Measurements from ENCODE around the gene ARHGEF12.

Gene ARHGEF12

GRCh38 chr11:120363436-120363835 lies 27.2 kb downstream of the ARHGEF12 start:
- no peak for TF ChIP-seq CTCF (IDR thresholded peaks at IDR 0.05; ENCODE audit: poor library complexity, severe bottlenecking)
- no peaks in the 10 kb centered on the region for H3K36me3 ChIP-seq (ENCODE audit: low read depth)
- peaks cover 7% of the 10 kb centered on the region for H3K4me1 ChIP-seq (ENCODE audit: insufficient read depth, poor library complexity, severe bottlenecking)
- H3K9me3 ChIP-seq (ENCODE audit: severe bottlenecking): no peaks in the 10 kb centered on the region
- no peaks in the 10 kb centered on the region for H3K27me3 ChIP-seq (ENCODE audit: insufficient read depth, poor library complexity, severe bottlenecking)
- no peak overlapping the region for H3K27ac ChIP-seq (ENCODE audit: poor library complexity, severe bottlenecking)
- no peak overlapping the region for H3K4me3 ChIP-seq (ENCODE audit: severe bottlenecking)
- no peak for DNase-seq (ENCODE audit: low spot score)
- no peak for ATAC-seq (ENCODE audit: low read depth)

GRCh38 chr11:120365512-120365911 lies 29.3 kb downstream of the ARHGEF12 start:
- no peaks in the 10 kb centered on the region for H3K27me3 ChIP-seq (ENCODE audit: insufficient read depth, poor library complexity, severe bottlenecking)
- H3K4me3 ChIP-seq (ENCODE audit: severe bottlenecking): no peak overlapping the region
- ATAC-seq (ENCODE audit: low read depth): no peak
- H3K27ac ChIP-seq (ENCODE audit: poor library complexity, severe bottlenecking): no peak overlapping the region
- H3K36me3 ChIP-seq (ENCODE audit: low read depth): no peaks in the 10 kb centered on the region
- DNase-seq (ENCODE audit: low spot score): no peak
- TF ChIP-seq CTCF (IDR thresholded peaks at IDR 0.05; ENCODE audit: poor library complexity, severe bottlenecking): no peak
- no peaks in the 10 kb centered on the region for H3K9me3 ChIP-seq (ENCODE audit: severe bottlenecking)
- H3K4me1 ChIP-seq (ENCODE audit: insufficient read depth, poor library complexity, severe bottlenecking): peaks cover 7% of the 10 kb centered on the region

- Histone ChIP-seq H3K9me3 (ENCODE audit: severe bottlenecking) (no peaks in the 10 kb centered on the region), H3K27ac (ENCODE audit: poor library complexity, severe bottlenecking) (no peak overlapping the region), H3K4me3 (ENCODE audit: severe bottlenecking) (no peak overlapping the region), H3K27me3 (ENCODE audit: insufficient read depth, poor library complexity, severe bottlenecking) (no peaks in the 10 kb centered on the region), H3K4me1 (ENCODE audit: insufficient read depth, poor library complexity, severe bottlenecking) (peaks cover 18% of the 10 kb centered on the region), H3K36me3 (ENCODE audit: low read depth) (no peaks in the 10 kb centered on the region)
- DNase-seq (ENCODE audit: low spot score) (no peak), ATAC-seq (ENCODE audit: low read depth) (no peak)
- TF ChIP-seq CTCF (IDR thresholded peaks at IDR 0.05; ENCODE audit: poor library complexity, severe bottlenecking): no peak
Observed at GRCh38 chr11:120372296-120372695, 36.1 kb downstream of the ARHGEF12 start.

- H3K27me3 ChIP-seq (ENCODE audit: insufficient read depth, poor library complexity, severe bottlenecking): no peaks in the 10 kb centered on the region
- ATAC-seq (ENCODE audit: low read depth): no peak
- H3K4me1 ChIP-seq (ENCODE audit: insufficient read depth, poor library complexity, severe bottlenecking): peaks cover 35% of the 10 kb centered on the region
- no peak for TF ChIP-seq CTCF (IDR thresholded peaks at IDR 0.05; ENCODE audit: poor library complexity, severe bottlenecking)
- peaks cover 5% of the 10 kb centered on the region for H3K9me3 ChIP-seq (ENCODE audit: severe bottlenecking)
- H3K27ac ChIP-seq (ENCODE audit: poor library complexity, severe bottlenecking): no peak overlapping the region
- no peak overlapping the region for H3K4me3 ChIP-seq (ENCODE audit: severe bottlenecking)
- DNase-seq (ENCODE audit: low spot score): no peak
- no peaks in the 10 kb centered on the region for H3K36me3 ChIP-seq (ENCODE audit: low read depth)
Observed at GRCh38 chr11:120375076-120375475, 38.9 kb downstream of the ARHGEF12 start.

GRCh38 chr11:120376547-120377182 lies 40.5 kb downstream of the ARHGEF12 start:
- Histone ChIP-seq H3K27ac (ENCODE audit: poor library complexity, severe bottlenecking) (no peak overlapping the region), H3K4me1 (ENCODE audit: insufficient read depth, poor library complexity, severe bottlenecking) (peaks cover 36% of the 10 kb centered on the region), H3K36me3 (ENCODE audit: low read depth) (no peaks in the 10 kb centered on the region), H3K27me3 (ENCODE audit: insufficient read depth, poor library complexity, severe bottlenecking) (no peaks in the 10 kb centered on the region), H3K9me3 (ENCODE audit: severe bottlenecking) (peaks cover 5% of the 10 kb centered on the region), H3K4me3 (ENCODE audit: severe bottlenecking) (no peak overlapping the region)
- no peak for DNase-seq (ENCODE audit: low spot score)
- TF ChIP-seq CTCF (IDR thresholded peaks at IDR 0.05; ENCODE audit: poor library complexity, severe bottlenecking): no peak
- no peak for ATAC-seq (ENCODE audit: low read depth)

All from RWPE2 (cell line).